Tibial nerve (tissue), 4 donors: ENCODE measurements around the gene HOXB4. TPM values are rescaled to one million over a fixed set of nuclear protein-coding genes. Genes with fewer than 3 reads are reported as not detected.

Experiments used
- DNase-seq, 2 donors: peaks; one replicate each; pipeline ENCODE4 v3.0.0-alpha.2; 2019; ENCODE audit warnings: low spot score in 2 of 2
- H3K27ac ChIP-seq, 4 donors: fragments of 200-600 bp; sonication (generic) in 3 of 4; one replicate each; pipeline ENCODE4 v1.5.1; 2017 to 2019; ENCODE audit warnings: mild to moderate bottlenecking in 1 of 4
- H3K27me3 ChIP-seq, 2 donors: fragments of 200-600 bp; sonication (generic) in 1 of 2; one replicate each; pipeline versions ENCODE4 v1.5.1 to v1.6.0; 2017 to 2019
- H3K36me3 ChIP-seq, 3 donors: fragments of 200-600 bp; sonication (generic); one replicate each; pipeline ENCODE4 v1.5.1; 2018 to 2019
- H3K4me1 ChIP-seq, 4 donors: fragments of 200-600 bp; sonication (generic) in 3 of 4; one replicate each; pipeline ENCODE4 v1.5.1; 2017 to 2019
- H3K4me3 ChIP-seq, 4 donors: fragments of 200-600 bp; sonication (generic) in 3 of 4; one replicate each; pipeline ENCODE4 v1.5.1; 2017 to 2019; ENCODE audit warnings: mild to moderate bottlenecking in 1 of 4, moderate library complexity in 1 of 4
- H3K9me3 ChIP-seq, 4 donors: fragments of 200-600 bp; sonication (generic) in 3 of 4; one replicate each; pipeline ENCODE4 v1.5.1; 2017 to 2019
- EP300 ChIP-seq, 2 donors: sonication (generic); formaldehyde crosslinking; IDR thresholded peaks; one replicate each; pipeline ENCODE4 v1.6.1; 2017; ENCODE audit warnings: antibody characterized with exemption in 2 of 2, mild to moderate bottlenecking in 1 of 2
- POLR2A ChIP-seq, 2 donors: fragments of 450-650 bp; IDR thresholded peaks; one replicate each; pipeline ENCODE4 v1.6.1; 2017; ENCODE audit warnings: antibody characterized with exemption in 2 of 2, mild to moderate bottlenecking in 2 of 2, moderate library complexity in 2 of 2
- WGBS, 2 donors: methylation state at CpG; one replicate each; pipeline ENCODE4 v1.1.5; 2018; 5-methylcytosine and 5-hydroxymethylcytosine counted together
- total RNA-seq, 4 donors: library from RNA; depleted of rRNA; stranded (reverse); fragments of >200 nt; gene quantifications; one replicate each; pipeline ENCODE4 v1.1.0, GENCODE V29; 2016
- TF ChIP-seq, protein P1 (sequence below), 5 experiments: fragments of 200-600 bp in 3 of 5; fragments of 450-650 bp in 2 of 5; sonication (generic) in 3 of 5; IDR thresholded peaks; one replicate each; pipeline ENCODE4 v1.5.1; 2016 to 2019; ENCODE audit warnings: antibody characterized with exemption in 5 of 5, mild to moderate bottlenecking in 3 of 5, moderate library complexity in 2 of 5

Gene HOXB4
- total RNA-seq, 4 donors from 2014 or later: 1.2 to 3.5 (median 2.0) TPM

DNA sequence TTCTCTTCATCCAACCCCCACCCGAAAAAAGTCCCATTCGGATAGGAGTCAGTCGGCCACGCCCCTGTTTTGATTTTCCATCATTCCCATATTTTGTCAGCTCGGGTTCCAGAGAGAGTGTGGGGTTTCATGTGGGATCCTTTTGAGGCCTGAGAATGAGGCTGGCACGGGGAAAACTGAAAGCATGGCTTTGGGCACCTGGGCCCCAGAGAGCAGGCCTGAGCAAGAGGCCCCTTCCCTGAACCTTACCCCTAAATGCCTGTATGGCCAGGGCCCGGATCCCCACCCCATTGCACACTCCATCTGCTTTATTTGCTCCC, 4.6 kb upstream of the HOXB4 start:
- H3K9me3 ChIP-seq: no peaks in the 10 kb centered on the region
- peaks cover 0 to 63% (median 17%) of the 10 kb centered on the region in 4 donors for H3K4me1 ChIP-seq
- no peaks in the 10 kb centered on the region for H3K36me3 ChIP-seq
- peaks cover 0 to 98% of the 10 kb centered on the region in 2 donors for H3K27me3 ChIP-seq
- TF ChIP-seq POLR2A (IDR thresholded peaks at IDR 0.05) (no peak), EP300 (IDR thresholded peaks at IDR 0.05) (no peak)
- TF ChIP-seq, protein P1, sequence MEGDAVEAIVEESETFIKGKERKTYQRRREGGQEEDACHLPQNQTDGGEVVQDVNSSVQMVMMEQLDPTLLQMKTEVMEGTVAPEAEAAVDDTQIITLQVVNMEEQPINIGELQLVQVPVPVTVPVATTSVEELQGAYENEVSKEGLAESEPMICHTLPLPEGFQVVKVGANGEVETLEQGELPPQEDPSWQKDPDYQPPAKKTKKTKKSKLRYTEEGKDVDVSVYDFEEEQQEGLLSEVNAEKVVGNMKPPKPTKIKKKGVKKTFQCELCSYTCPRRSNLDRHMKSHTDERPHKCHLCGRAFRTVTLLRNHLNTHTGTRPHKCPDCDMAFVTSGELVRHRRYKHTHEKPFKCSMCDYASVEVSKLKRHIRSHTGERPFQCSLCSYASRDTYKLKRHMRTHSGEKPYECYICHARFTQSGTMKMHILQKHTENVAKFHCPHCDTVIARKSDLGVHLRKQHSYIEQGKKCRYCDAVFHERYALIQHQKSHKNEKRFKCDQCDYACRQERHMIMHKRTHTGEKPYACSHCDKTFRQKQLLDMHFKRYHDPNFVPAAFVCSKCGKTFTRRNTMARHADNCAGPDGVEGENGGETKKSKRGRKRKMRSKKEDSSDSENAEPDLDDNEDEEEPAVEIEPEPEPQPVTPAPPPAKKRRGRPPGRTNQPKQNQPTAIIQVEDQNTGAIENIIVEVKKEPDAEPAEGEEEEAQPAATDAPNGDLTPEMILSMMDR (IDR thresholded peaks at IDR 0.05): no peak
- DNase-seq: no peak
- peak overlapping the region in 2 of 4 donors; percentile 38 to 51 for H3K4me3 ChIP-seq
- peak overlapping the region in 3 of 4 donors; percentile 71 to 81 (median 75) for H3K27ac ChIP-seq
- WGBS, 2 donors: 31 to 46% methylated on average over 7 of the region's 7 CpGs

DNA sequence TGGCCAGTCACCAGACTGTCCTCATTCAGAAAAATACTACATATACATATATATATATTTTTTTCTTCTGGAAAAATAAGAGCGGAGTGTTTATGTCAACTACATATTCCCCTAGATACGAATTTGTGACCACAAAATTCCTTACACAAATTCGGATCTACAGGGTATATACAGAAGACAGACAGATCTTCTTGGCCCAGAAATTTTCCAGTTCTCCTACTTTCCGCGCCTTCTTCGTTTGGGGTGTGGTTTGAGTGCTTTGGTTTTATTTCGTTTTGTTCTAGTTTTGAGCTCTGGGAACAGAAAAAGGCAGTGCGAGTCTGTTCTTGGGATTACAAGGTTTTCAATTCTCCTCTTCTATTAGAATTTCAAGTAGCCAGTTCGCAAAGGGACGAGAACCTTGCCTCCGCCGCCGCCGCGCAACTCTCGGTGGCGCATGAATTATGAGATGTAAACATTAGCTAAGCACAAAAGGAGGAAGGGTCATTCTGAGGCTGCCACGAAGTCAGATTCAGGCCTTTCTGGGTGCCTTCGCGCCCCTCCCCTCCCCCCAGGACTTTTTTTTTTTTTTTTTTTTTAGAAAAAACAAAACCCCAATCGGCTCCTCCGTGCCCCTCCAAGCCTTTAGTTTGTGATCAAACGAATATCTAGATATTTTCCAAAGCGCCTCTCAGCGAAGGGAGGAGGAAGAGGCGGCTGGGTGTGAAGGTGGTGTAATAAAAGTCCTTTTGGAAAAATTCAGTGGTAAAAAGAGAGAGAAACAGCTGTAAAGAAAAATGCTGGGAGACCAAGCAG, 1.8 kb upstream of the HOXB4 start:
- H3K4me1 ChIP-seq: peaks cover 0 to 61% (median 18%) of the 10 kb centered on the region in 4 donors
- H3K36me3 ChIP-seq: no peaks in the 10 kb centered on the region
- peaks cover 0 to 98% of the 10 kb centered on the region in 2 donors for H3K27me3 ChIP-seq
- WGBS, 2 donors: 49 to 50% methylated on average over 26 of the region's 26 CpGs
- no peak for TF ChIP-seq EP300 (IDR thresholded peaks at IDR 0.05)
- peak overlapping the region in 2 of 4 donors; percentile 75 to 81 for H3K27ac ChIP-seq
- no peak for DNase-seq
- no peaks in the 10 kb centered on the region for H3K9me3 ChIP-seq
- H3K4me3 ChIP-seq: no peak overlapping the region

DNA sequence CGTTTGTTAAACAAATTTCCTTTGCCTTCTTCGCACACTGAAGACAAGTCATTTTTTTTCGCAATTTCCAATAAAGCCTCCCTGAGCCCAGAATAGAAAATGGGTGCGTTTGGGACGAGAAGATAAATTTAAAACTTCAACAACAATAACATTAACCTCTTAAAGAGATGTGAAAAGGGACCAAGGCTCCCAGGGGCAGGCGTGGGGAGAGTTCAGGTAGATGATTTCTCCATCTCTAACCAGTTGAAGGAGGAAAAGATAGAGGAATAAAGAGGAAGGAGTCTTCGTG, 1.3 kb upstream of the HOXB4 start:
- 39 to 47% methylated on average over 7 of the region's 7 CpGs for whole genome bisulfite sequencing, 2 donors
- Histone ChIP-seq H3K9me3 (no peaks in the 10 kb centered on the region), H3K4me1 (peaks cover 0 to 61% (median 16%) of the 10 kb centered on the region in 4 donors), H3K27me3 (peaks cover 0 to 98% of the 10 kb centered on the region in 2 donors), H3K36me3 (no peaks in the 10 kb centered on the region), H3K27ac (peak overlapping the region in 1 of 4 donors; percentile 52), H3K4me3 (peak overlapping the region in 1 of 4 donors; percentile 58)
- DNase-seq: no peak
- TF ChIP-seq EP300 (IDR thresholded peaks at IDR 0.05) (no peak), POLR2A (IDR thresholded peaks at IDR 0.05) (no peak)
- TF ChIP-seq, protein P1 (IDR thresholded peaks at IDR 0.05): no peak

DNA sequence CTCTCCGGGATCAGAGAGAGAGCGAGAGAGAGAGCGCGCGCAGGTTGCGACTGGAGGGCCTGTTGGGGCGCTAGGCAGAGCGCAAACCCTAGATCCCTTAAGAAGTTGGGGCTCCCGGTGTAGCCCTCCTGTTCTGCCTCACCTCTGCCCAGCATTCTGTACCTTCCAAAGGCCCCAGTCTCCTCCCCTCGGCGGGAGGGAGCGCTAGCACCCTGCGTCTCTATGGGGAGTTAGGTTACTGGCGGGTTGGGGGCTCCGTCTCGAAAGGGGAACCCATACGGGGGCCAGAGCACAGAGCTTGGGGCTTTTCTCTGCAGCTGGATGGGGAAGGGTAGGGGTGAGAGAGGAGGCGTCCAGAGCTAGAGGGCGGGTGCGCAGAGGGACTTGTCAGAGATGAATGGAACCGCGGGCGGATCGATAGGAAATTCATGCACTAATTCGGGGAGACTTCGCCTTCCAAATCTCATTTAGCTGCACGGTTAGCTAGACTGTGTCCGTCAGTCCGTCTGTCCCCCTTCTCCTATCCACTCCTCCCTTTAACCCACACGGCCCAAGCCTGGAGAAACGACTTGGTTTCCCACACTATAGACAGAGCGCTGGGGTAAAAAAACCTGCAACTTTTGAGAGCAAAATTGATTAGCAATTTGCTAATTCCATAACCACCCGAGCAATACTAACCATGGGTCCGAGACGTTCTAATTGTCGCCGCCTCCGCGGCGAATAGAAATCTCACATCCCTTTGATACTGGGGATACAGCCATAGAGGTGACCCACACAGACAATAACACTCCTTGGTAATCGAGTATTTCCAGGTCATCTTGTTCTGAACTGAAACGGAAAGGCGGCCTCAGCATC, 693 bp upstream of the HOXB4 start:
- no peaks in the 10 kb centered on the region for H3K9me3 ChIP-seq
- DNase-seq: no peak
- WGBS, 2 donors: 17% methylated on average over 34 to 43 of the region's 43 CpGs
- TF ChIP-seq EP300 (IDR thresholded peaks at IDR 0.05) (no peak), POLR2A (IDR thresholded peaks at IDR 0.05) (no peak)
- TF ChIP-seq, protein P1 (IDR thresholded peaks at IDR 0.05): no peak
- no peaks in the 10 kb centered on the region for H3K36me3 ChIP-seq
- H3K4me1 ChIP-seq: peaks cover 0 to 61% (median 16%) of the 10 kb centered on the region in 4 donors
- peaks cover 0 to 97% of the 10 kb centered on the region in 2 donors for H3K27me3 ChIP-seq
- peak overlapping the region; percentile 16 to 85 (median 58) for H3K27ac ChIP-seq
- peak overlapping the region; percentile 20 to 58 (median 42) for H3K4me3 ChIP-seq

DNA sequence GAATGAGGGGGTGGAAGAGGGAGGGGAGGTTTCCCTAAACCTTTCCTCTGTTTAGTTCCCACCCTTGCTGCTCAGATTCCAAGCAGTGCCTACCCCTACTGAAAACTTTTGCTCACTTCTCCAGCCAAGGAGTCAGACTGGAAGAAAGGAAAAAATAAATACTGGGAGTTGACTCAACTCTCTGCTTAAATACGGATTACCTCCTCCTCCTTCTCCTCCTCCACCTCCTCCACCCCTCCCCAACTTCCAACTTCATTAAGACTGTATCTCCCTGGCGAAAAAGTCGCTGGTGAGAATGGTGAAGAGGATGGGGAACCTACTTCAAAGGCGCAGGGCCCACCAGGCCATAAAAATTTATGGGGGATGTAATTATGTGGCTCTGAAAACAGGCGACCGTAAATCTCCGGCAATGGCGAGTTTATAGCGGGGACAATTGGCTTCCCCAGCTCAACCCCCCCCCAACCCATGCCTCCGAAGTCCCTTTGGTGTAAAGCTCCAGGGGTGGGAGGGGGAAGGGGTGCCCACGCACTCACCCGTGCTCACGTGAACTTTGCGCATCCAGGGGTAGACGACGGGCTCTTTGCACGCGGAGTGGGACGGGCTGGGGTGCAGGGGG, 712 bp downstream of the HOXB4 start:
- DNase-seq: no peak
- Histone ChIP-seq H3K9me3 (no peaks in the 10 kb centered on the region), H3K36me3 (no peaks in the 10 kb centered on the region), H3K4me1 (peaks cover 0 to 67% (median 16%) of the 10 kb centered on the region in 4 donors), H3K4me3 (peak overlapping the region; percentile 30 to 58 (median 44)), H3K27me3 (peaks cover 0 to 88% of the 10 kb centered on the region in 2 donors), H3K27ac (peak overlapping the region; percentile 43 to 85 (median 81))
- 2 to 3% methylated on average over 15 to 19 of the region's 19 CpGs for WGBS, 2 donors
- TF ChIP-seq, protein P1 (IDR thresholded peaks at IDR 0.05): no peak
- TF ChIP-seq POLR2A (IDR thresholded peaks at IDR 0.05) (no peak), EP300 (IDR thresholded peaks at IDR 0.05) (no peak)
